Dendritic cell treated with granulocyte-macrophage colony-stimulating factor and Interleukin-4, amounts not matched to agents 40 ng/mL and 50 ng/mL, for 4 days (primary cell): ENCODE data around the gene ZNF525.
A peak's percentile ranks its signal among the peaks of the same experiment; 100 is the strongest.
"Not testable (repeated sequence)": the region's sequence is repeated elsewhere in the genome, so short reads cannot be mapped to it uniquely, and the experiment has no call there.

ENCODE experiments used
- H3K27ac Mint-ChIP-seq: one replicate; pipeline ENCODE4 v1.8.0; 2022; ENCODE audit warnings: mild to moderate bottlenecking, mixed read lengths
- H3K27me3 Mint-ChIP-seq: one replicate; pipeline ENCODE4 v1.8.0; 2022; ENCODE audit warnings: mild to moderate bottlenecking, mixed read lengths
- H3K36me3 Mint-ChIP-seq: one replicate; pipeline ENCODE4 v1.8.0; 2022; ENCODE audit warnings: low read depth, mixed read lengths
- H3K4me1 Mint-ChIP-seq: one replicate; pipeline ENCODE4 v1.8.0; 2022; ENCODE audit warnings: low read depth, mixed read lengths
- H3K4me3 Mint-ChIP-seq: one replicate; pipeline ENCODE4 v1.8.0; 2022; ENCODE audit warnings: mild to moderate bottlenecking, moderate library complexity, mixed read lengths
- H3K9me3 Mint-ChIP-seq: one replicate; pipeline ENCODE4 v1.8.0; 2022; ENCODE audit warnings: mixed read lengths
- intact Hi-C: fragments of 100-400 bp; cut with micrococcal nuclease; formaldehyde crosslinking; loops from one replicate; pipeline ENCODE4 v1.15.0; 2022

ZNF525 gene

GRCh38 chr19:53365134-53365898 lies at the start of gene ZNF525:
ZNF525 (plus strand) TSS chr19:53365705; CDS start chr19:53372282, 6,577 bp downstream.
- H3K27me3 Mint-ChIP-seq: peaks cover 6% of the 10 kb centered on the region
- peak within 1 kb of the TSS; percentile 92 for H3K4me3 Mint-ChIP-seq
- peaks cover 31% of the 10 kb centered on the region for H3K9me3 Mint-ChIP-seq
- H3K4me1 Mint-ChIP-seq: peaks cover 13% of the 10 kb centered on the region
- peak within 1 kb of the TSS; percentile 89 for H3K27ac Mint-ChIP-seq
- intact Hi-C loops: loop anchor here (1.0 to 10.0 kb wide), 2 partner anchors 32 to 171 kb away; partner anchors contain the start of genes ZNF665 and ZNF845
- peaks cover 3% of the 10 kb centered on the region for H3K36me3 Mint-ChIP-seq

GRCh38 chr19:53328967-53329366 lies 36.5 kb upstream of the ZNF525 start:
- H3K9me3 Mint-ChIP-seq: peaks cover 71% of the 10 kb centered on the region
- peaks cover 20% of the 10 kb centered on the region for H3K36me3 Mint-ChIP-seq
- H3K27ac Mint-ChIP-seq: no peak overlapping the region
- peaks cover 3% of the 10 kb centered on the region for H3K27me3 Mint-ChIP-seq
- peaks cover 9% of the 10 kb centered on the region for H3K4me1 Mint-ChIP-seq
- H3K4me3 Mint-ChIP-seq: peak overlapping the region; percentile 27
- intact Hi-C loops: no loop called here

- Mint-ChIP-seq H3K27ac (no peak overlapping the region), H3K4me3 (peak overlapping the region; percentile 69), H3K27me3 (peaks cover 3% of the 10 kb centered on the region), H3K4me1 (peaks cover 17% of the 10 kb centered on the region), H3K36me3 (peaks cover 51% of the 10 kb centered on the region), H3K9me3 (peaks cover 59% of the 10 kb centered on the region)
- intact Hi-C loops: loop anchor here (2.0 to 10.0 kb wide), 2 partner anchors 62 to 138 kb away; partner anchors contain the start of genes ZNF665 and ZNF765
Measured at GRCh38 chr19:53332484-53332883, 33.0 kb upstream of the ZNF525 start.

- peak overlapping the region; percentile 81 for H3K4me3 Mint-ChIP-seq
- H3K4me1 Mint-ChIP-seq: peaks cover 17% of the 10 kb centered on the region
- H3K36me3 Mint-ChIP-seq: peaks cover 57% of the 10 kb centered on the region
- intact Hi-C loops: loop anchor here (1.0 to 10.0 kb wide), 3 partner anchors 32 to 138 kb away; partner anchors contain the start of genes ZNF525, ZNF665 and ZNF765
- peak overlapping the region; percentile 86 for H3K27ac Mint-ChIP-seq
- peaks cover 3% of the 10 kb centered on the region for H3K27me3 Mint-ChIP-seq
- H3K9me3 Mint-ChIP-seq: peaks cover 59% of the 10 kb centered on the region
Measured at GRCh38 chr19:53333066-53333462, 32.4 kb upstream of the ZNF525 start.

GRCh38 chr19:53333463-53334449 lies 31.7 kb upstream of the ZNF525 start, which contains the start of gene ZNF845:
ZNF845 (plus strand) TSS chr19:53333749; CDS start chr19:53341308, 7,559 bp downstream.
- peak within 1 kb of the TSS; percentile 81 for H3K4me3 Mint-ChIP-seq
- peaks cover 61% of the 10 kb centered on the region for H3K36me3 Mint-ChIP-seq
- intact Hi-C loops: loop anchor here (1.0 to 10.0 kb wide), 3 partner anchors 32 to 139 kb away; partner anchors contain the start of genes ZNF525, ZNF665 and ZNF765
- H3K4me1 Mint-ChIP-seq: peaks cover 17% of the 10 kb centered on the region
- H3K9me3 Mint-ChIP-seq: peaks cover 59% of the 10 kb centered on the region
- H3K27ac Mint-ChIP-seq: peak within 1 kb of the TSS; percentile 86
- H3K27me3 Mint-ChIP-seq: peaks cover 1% of the 10 kb centered on the region

- intact Hi-C loops, H3K4me1 Mint-ChIP-seq, H3K27me3 Mint-ChIP-seq, H3K27ac Mint-ChIP-seq, H3K4me3 Mint-ChIP-seq: not testable (repeated sequence)
- H3K36me3 Mint-ChIP-seq: peaks cover 100% of the 10 kb centered on the region
- peaks cover 93% of the 10 kb centered on the region for H3K9me3 Mint-ChIP-seq
Measured at GRCh38 chr19:53344403-53344802, 21.1 kb upstream of the ZNF525 start.

- Mint-ChIP-seq H3K27ac (no peak overlapping the region), H3K9me3 (peaks cover 87% of the 10 kb centered on the region), H3K4me1 (no peaks in the 10 kb centered on the region), H3K27me3 (peaks cover 3% of the 10 kb centered on the region), H3K36me3 (peaks cover 26% of the 10 kb centered on the region), H3K4me3 (no peak overlapping the region)
- intact Hi-C loops: no loop called here
Measured at GRCh38 chr19:53355739-53356138, 9.8 kb upstream of the ZNF525 start.

GRCh38 chr19:53357821-53358581 lies 7.5 kb upstream of the ZNF525 start:
- H3K27ac Mint-ChIP-seq: no peak overlapping the region
- no peaks in the 10 kb centered on the region for H3K4me1 Mint-ChIP-seq
- H3K27me3 Mint-ChIP-seq: peaks cover 3% of the 10 kb centered on the region
- no peak overlapping the region for H3K4me3 Mint-ChIP-seq
- peaks cover 4% of the 10 kb centered on the region for H3K36me3 Mint-ChIP-seq
- H3K9me3 Mint-ChIP-seq: peaks cover 75% of the 10 kb centered on the region
- intact Hi-C loops: no loop called here

- intact Hi-C loops: loop anchor here (10.0 kb wide), 1 partner anchor 165 kb away; the partner anchor contains the start of gene ZNF665
- not testable (repeated sequence) for H3K27ac Mint-ChIP-seq, H3K4me3 Mint-ChIP-seq, H3K27me3 Mint-ChIP-seq, H3K36me3 Mint-ChIP-seq, H3K4me1 Mint-ChIP-seq
- H3K9me3 Mint-ChIP-seq: peaks cover 63% of the 10 kb centered on the region
Measured at GRCh38 chr19:53360056-53360455, 5.4 kb upstream of the ZNF525 start.

- H3K4me1 Mint-ChIP-seq: peaks cover 13% of the 10 kb centered on the region
- H3K9me3 Mint-ChIP-seq: peaks cover 36% of the 10 kb centered on the region
- H3K27me3 Mint-ChIP-seq: peaks cover 6% of the 10 kb centered on the region
- intact Hi-C loops: loop anchor here (1.0 to 10.0 kb wide), 2 partner anchors 33 to 171 kb away; partner anchors contain the start of genes ZNF665 and ZNF845
- peaks cover 10% of the 10 kb centered on the region for H3K36me3 Mint-ChIP-seq
- H3K27ac Mint-ChIP-seq: peak overlapping the region; percentile 89
- peak overlapping the region; percentile 92 for H3K4me3 Mint-ChIP-seq
Measured at GRCh38 chr19:53365899-53366493, 491 bp downstream of the ZNF525 start.

- H3K27me3 Mint-ChIP-seq: no peaks in the 10 kb centered on the region
- no peaks in the 10 kb centered on the region for H3K4me1 Mint-ChIP-seq
- H3K4me3 Mint-ChIP-seq: no peak overlapping the region
- H3K9me3 Mint-ChIP-seq: peaks cover 78% of the 10 kb centered on the region
- intact Hi-C loops: no loop called here
- H3K27ac Mint-ChIP-seq: no peak overlapping the region
- peaks cover 70% of the 10 kb centered on the region for H3K36me3 Mint-ChIP-seq
Measured at GRCh38 chr19:53372196-53372595, 6.7 kb downstream of the ZNF525 start.

GRCh38 chr19:53374288-53374687 lies 8.8 kb downstream of the ZNF525 start:
- Mint-ChIP-seq H3K27me3 (no peaks in the 10 kb centered on the region), H3K27ac (no peak overlapping the region), H3K4me1 (no peaks in the 10 kb centered on the region), H3K36me3 (peaks cover 91% of the 10 kb centered on the region), H3K4me3 (no peak overlapping the region), H3K9me3 (peaks cover 83% of the 10 kb centered on the region)
- intact Hi-C loops: no loop called here

- no peaks in the 10 kb centered on the region for H3K27me3 Mint-ChIP-seq
- peaks cover 96% of the 10 kb centered on the region for H3K36me3 Mint-ChIP-seq
- H3K4me3 Mint-ChIP-seq: no peak overlapping the region
- H3K4me1 Mint-ChIP-seq: no peaks in the 10 kb centered on the region
- H3K27ac Mint-ChIP-seq: no peak overlapping the region
- peaks cover 87% of the 10 kb centered on the region for H3K9me3 Mint-ChIP-seq
- intact Hi-C loops: no loop called here
Measured at GRCh38 chr19:53374743-53375142, 9.2 kb downstream of the ZNF525 start.
